Non-pigmented ciliary epithelial cell (primary cell): ENCODE measurements around the gene FHOD3.

Experiments
- DNase-seq: peaks from one replicate; pipeline ENCODE4 v3.0.0-alpha.2; 2010; ENCODE audit warnings: low read depth

The FHOD3 gene

GRCh38 chr18:36297417-36298125 is at the start of gene FHOD3:
FHOD3 (plus strand) TSS chr18:36297713; CDS start chr18:36297836, 123 bp downstream.
- no peak for DNase-seq

DNA sequence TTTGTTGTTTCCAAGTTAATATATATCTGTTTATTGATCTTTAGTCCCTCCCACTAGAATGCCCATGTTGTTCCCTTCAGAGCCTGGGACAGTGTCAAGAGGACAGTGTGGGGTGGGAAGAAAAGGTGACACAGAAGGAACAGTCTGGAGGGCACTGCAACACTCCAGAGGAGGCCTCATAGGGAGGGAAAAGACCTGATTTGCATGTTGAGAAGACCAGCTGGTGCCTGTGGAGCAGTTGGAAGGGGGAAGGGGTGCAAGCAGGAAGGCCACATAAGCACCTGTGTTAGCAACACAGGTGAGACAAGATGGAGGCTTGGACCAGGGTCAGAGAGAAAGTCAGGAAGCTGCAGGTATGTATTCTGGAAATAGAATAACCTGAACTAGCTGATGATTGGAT is 48.1 kb upstream of the FHOD3 start:
- no peak for DNase-seq

GRCh38 chr18:36250827-36251226 is 46.7 kb upstream of the FHOD3 start:
- DNase-seq = no peak

DNA sequence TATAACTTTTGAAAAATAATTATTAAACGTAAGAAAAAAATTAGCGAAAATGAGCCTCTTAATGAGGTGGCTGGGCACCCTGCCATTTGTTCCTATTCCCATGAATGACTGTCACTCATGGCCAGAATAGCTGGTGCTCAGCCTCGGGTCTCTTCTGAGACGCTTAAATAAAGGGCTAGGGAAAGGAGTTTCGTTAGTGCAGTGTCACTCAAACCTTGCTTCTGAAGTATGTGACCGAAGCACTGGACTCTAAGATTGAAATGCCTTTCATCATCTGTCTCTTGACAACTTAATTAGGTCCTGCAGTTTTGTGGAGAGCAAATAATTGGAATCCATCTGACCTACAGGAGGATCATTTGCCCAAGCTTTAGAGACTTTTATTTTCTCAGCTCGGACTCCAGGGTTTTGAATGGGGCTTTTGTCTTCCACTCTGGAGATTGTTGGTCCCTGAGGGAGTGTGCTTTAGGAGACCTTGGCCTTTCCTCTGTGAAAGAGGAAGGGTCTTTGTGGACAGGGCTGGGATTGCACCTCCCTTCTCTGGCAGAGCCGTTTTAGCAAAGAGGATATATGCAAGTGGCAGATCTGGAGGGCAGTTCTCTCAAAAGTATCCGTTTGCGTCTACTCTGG is 42.3 kb upstream of the FHOD3 start:
- DNase-seq = no peak

- DNase-seq = no peak
These were observed 41.4 kb upstream of the FHOD3 start for GRCh38 chr18:36256094-36256493.

DNA sequence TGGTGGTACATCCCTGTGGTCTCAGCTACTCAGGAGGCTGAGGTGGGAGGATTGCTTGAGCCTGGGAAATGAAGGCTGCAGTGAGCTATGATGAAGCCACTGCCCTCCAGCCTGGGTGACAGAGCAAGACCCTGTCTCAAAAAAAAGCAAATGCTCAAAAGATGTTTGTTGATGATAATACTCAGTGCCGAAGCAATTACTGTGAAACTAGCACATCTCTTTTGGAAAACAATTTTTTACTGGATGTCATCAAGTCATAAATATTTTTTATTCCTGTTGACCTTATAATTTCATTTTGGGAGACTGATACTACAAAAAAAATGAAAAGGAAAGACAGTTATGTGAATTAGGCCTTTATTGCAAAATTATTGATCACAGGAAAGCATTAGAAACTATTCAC is 34.5 kb upstream of the FHOD3 start:
- DNase-seq = no peak

DNA sequence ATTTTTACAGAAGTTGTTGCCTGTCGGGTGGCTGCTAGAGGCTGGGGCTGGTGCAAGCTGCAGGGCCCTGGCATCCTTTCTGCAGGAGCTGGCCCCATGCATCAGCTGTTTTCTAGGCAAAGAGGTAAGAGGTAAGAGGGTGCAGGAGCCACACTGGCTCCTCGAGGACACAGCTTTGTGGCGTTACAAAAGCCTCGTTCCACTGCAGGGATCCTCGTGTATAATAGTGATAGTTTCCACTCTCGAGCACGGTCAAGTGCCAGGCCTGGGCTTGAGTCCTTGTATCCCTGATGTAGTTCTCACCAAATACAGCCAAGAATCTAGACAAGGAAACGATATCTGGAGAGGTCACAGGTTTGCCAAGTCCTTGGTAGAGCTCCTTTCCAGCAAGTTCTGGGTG is 33.2 kb upstream of the FHOD3 start:
- DNase-seq = no peak

GRCh38 chr18:36265015-36265414 is 32.5 kb upstream of the FHOD3 start:
- DNase-seq = peak; percentile 42

DNA sequence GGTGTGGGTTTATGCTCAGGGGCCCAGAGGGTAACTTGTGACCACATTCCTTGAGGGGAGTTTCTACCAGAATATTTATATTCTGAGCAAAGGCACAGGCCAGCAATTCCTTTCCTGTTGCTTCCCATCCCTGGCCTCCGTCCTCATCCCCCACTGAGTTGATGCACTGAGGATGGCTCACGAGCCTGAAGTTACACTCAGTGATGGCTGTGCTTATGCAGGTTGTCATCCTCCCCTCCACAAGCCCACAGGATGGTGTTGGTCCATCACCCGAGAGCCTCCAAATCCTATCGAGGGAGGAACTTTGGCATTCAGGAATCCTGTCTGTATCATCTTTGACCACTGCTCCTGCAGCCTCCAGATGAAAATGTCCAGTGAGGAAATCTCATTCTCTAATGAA is 28.4 kb upstream of the FHOD3 start:
- DNase-seq = no peak

DNA sequence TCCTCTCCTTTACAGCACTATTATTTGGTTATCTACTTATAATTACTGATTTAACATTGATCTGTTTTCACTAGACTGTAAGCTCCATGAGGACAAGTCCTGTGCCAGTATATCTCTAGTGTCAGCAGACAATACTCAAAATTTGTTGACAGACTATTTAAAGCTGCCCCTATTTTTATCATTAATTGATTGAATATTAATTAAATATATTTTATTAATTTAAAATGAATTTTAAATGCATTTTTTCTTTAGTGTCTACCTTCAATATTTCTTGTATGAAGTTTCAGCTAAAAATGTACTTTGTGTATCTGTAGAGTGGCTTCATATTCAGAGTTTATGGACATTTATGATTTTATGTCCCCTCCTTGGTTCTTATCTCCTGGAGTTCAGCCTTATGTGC is 26.4 kb upstream of the FHOD3 start:
- DNase-seq = no peak

DNA sequence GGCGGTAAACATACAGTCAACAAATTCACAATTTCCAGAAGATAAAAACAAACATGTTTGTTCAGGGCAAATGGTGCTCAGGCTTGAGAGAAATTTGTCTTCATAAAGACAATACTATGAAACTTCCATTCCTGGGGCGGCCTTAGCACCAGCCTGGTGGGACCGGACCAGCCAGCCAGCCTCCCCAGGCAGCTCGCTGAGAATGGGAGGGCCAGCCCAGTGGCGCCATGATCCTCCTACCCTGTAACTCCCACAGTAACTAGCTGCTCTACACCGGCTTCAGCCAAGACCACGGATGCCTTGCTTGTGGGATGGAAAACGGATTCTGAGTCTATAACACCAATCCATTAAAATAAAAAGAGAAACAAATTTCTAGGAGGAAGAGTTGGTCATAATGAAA is 24.2 kb upstream of the FHOD3 start:
- DNase-seq = no peak

GRCh38 chr18:36274083-36274715 is 23.3 kb upstream of the FHOD3 start:
- no peak for DNase-seq

DNA sequence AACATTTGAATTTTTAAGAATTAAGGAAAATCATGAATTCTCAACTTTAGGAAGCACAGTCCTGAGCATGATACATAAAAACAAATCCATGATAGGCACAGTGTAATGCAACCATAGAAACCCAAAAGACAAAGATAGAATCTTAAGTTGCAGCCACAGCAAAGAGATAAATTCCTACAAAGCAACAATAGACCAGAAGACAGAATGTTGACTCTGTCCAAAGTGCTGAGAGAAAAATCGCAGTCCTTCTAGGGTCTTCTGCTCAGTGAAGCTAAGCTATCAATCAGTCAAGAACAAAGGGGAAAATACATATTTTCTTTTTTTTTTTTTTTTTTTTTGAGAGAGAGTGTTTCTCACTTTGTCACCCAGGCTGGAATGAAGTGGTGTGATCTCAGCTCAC is 22.0 kb upstream of the FHOD3 start:
- DNase-seq = no peak

- DNase-seq = no peak
These were observed 18.5 kb upstream of the FHOD3 start for GRCh38 chr18:36279001-36279400.

GRCh38 chr18:36281936-36282335 is 15.6 kb upstream of the FHOD3 start:
- DNase-seq = no peak

- no peak for DNase-seq
These were observed 14.1 kb upstream of the FHOD3 start for GRCh38 chr18:36283448-36283847.

DNA sequence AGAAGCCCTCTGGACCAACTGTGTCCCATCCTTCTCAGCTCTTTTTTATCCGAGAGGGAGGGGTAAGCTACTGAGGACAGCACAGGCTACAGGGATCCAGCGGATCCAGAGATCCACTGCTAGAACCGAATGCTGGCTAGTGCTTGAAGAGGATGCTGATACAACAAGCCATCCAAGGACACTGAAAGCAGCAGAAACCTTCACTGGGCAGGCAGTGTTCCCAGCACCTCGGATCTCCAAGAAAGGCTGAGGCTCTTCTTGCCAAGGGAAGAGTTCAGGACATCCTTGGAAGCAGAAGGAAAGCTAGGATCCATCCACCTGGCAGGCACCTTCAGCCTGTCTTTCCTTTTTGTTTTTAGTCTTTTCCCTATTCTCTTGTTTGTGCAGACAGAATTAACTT is 13.2 kb upstream of the FHOD3 start:
- DNase-seq = no peak

DNA sequence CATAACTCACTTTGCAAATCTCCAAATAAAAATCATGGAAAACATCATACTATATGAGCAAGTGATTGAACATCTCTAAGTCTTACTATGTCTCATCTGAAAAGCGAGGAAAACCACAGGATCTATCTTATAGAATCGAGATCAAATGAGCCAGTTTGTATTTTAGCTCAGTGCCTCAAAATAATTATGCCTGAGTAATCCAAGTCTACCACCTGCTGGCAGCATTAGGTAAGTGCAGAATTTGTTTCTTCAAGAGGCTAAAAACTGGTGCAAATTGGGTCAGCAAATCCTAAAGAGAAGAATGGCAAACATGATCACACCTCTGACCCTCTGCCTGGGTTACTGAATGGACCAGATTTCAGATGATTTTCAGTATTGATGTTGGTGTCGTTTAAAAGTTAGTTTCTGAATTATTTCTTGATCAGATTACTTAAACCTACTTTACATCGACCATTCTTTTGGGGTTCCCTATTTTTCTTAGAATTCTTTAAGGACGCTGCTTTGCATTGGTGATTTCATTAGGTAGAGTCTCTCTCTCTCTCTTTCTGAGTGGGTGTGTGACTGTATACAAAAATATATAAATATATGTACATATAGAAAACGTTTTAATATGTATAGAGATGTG is 12.7 kb upstream of the FHOD3 start:
- no peak for DNase-seq

- no peak for DNase-seq
These were observed 9.9 kb upstream of the FHOD3 start for GRCh38 chr18:36287653-36288052.

DNA sequence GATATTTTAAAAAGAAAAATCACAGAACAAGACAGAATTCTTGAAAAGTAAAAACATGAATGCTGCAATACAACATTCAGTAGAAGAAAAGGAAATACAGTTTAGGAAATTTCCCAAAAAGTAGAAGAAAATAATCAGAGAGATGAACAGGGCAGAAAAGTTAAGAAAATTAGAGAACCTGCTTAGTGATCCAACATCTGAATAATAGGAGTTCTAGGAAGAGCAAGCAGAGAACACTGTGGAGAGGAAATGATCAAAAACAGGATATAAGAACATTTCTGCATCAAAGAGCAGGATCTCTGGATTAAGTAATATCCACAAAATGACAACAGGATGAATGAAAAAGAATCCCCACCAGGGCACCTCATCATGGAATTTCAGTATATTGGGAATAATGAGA is 8.8 kb upstream of the FHOD3 start:
- no peak for DNase-seq

- no peak for DNase-seq
These were observed 3.5 kb upstream of the FHOD3 start for GRCh38 chr18:36294031-36294430.

DNA sequence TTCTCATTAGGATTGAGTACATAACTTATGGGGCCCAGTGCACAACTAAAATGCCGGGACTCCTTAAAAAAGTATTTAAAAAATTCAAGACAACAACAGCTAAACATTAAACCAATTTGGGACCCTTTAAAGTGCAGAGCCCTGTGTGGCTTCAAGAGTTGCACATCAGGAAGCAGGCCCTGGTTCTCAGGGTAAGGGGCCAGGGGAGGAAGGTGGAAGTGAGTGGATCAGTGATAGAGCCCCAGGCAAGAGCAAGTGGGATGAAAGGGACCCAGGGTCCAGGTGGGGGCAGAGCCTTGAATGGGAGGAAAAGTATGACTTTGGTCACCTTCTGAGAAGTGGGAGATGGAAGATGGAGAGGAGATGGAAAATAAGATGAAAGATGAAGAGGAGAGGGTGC is 2.3 kb upstream of the FHOD3 start:
- no peak for DNase-seq

GRCh38 chr18:36295880-36296301 is 1.6 kb upstream of the FHOD3 start:
- DNase-seq = no peak
